GM18511 (cell line): Measurements from ENCODE around the gene PIM1.
"Not testable (repeated sequence)": the region's sequence is repeated elsewhere in the genome, so short reads cannot be mapped to it uniquely, and the experiment has no call there.

Experiments
- ATAC-seq: cut with Tn5 transposase; IDR thresholded peaks from one replicate; pipeline ENCODE4 v1.9.1; 2021; ENCODE audit warnings: mild to moderate bottlenecking, moderate library complexity; ENCODE audit not compliant: unreplicated experiment

PIM1 gene

DNA sequence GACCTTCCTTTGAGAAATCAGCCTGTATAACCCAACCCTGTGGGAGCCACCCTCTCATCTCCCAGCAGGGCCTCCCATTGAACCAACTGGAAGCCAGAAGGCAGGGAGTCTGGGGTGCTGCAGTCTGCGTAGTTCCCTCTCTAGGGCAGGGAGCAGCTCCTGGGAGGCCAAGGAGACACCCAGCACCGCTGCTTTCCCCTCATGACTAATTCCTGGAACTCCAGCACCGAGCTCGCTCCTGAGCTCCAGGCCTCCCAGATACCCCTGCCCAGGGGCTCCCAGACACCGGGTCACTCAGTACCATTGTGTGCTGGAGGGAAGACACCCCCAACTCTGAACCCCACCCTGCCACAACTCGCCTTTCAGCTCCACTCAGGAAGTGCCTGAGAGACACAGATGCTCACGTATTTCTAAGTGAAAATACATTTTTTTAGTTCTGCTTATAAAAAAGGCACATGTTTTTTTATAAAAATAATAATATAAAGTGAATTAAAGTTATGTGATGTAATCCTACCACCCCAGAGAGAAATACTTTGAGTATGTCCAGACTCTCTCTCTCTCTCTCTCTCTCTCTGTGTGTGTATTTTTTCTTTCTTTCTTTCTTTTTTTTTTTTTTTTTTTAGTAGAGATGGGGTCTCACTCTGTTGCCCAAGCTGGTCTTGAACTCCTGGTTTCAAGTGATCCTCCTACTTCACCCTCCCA lies 17.5 kb downstream of the PIM1 start:
- no peak for ATAC-seq

DNA sequence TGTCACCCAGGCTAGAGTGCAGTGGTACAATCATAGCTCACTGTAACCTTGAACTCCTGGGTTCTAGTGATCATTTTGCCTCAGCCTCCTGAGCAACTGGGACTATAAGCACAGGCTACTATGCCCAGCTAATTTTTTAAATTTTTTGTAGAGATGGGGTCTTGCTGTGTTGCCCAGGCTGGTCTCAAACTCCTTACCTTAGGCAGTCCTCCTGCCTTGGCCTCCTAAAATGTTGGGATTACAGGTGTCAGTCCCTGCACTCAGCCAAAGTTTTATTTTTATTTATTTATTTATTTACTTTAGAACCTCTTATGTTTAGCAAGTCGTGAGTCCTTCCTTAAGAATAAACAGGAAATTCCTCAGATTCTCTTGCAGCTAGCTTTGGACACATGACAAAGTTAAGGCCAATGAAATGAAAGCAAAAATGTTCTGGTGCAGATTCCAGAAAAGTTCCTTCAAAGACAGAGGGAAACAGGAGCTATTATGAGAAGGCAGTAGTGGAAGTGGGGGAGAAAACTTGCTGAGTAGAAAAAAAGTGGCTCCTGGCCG lies 19.1 kb downstream of the PIM1 start:
- no peak for ATAC-seq

DNA sequence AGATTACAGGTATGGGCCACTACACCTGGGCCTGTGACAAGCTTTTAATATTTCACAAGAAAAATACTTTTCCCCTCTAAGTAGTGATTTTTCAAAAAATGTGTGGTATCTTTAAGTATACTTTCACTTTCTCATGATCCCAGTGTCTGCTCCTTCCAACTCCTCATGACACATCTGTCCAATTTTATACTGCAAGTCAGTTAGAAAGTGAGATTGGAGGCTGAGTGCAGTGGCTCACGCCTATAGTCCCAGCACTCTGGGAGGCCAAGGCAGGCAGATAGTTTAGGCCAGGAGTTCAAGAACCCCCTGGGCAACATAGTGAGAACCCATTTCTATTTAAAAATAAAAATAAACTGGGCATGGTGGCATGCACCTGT lies 20.2 kb downstream of the PIM1 start:
- no peak for ATAC-seq

DNA sequence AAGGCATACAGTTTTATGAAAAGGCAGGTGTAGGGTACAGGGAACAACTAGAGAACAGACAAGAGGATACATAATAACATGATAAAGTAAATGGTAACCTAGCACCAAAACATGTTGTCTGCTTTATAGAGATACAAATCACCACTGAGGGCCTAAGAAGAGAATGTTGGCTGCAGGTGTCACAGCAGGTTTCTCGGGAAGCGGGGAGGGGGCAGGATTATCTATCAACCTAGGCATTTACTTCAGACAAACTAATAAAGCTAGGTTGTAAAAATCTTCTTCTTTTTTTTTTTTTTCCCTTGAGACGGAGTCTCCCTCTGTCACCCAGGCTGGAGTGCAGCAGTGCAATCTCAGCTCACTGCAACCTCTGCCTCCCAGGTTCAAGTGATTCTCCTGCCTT lies 22.7 kb downstream of the PIM1 start:
- no peak for ATAC-seq

DNA sequence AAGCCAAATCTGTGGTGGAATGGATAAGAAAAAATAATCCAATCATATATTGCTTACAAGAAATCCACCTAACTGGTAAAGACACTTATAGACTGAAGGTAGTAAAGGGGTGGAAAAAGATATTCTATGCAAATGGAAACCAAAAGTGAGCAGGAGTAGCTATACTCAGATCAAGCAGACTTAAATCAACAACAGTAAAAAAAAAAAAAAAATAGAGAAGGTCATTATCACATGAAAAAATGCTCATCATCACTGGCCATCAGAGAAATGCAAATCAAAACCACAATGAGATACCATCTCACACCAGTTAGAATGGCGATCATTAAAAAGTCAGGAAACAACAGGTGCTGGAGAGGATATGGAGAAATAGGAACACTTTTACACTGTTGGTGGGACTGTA lies 24.9 kb downstream of the PIM1 start:
- not testable (repeated sequence) for ATAC-seq

DNA sequence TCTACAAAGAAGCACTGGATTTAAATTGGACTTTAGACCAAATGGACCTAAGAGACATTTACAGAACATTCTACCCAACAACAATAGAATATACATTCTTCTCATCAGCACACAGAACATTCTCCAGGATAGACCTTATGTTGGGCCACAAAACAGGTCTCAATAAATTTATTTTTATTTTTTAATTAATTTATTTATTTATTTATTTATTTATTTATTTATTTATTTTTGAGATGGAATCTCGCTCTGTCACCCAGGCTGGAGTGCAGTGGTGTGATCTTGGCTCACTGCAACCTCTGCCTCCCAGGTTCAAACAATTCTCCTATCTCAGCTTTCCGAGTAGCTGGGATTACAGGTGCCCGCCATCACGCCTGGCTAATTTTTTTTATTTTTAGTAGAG lies 26.5 kb downstream of the PIM1 start:
- not testable (repeated sequence) for ATAC-seq

DNA sequence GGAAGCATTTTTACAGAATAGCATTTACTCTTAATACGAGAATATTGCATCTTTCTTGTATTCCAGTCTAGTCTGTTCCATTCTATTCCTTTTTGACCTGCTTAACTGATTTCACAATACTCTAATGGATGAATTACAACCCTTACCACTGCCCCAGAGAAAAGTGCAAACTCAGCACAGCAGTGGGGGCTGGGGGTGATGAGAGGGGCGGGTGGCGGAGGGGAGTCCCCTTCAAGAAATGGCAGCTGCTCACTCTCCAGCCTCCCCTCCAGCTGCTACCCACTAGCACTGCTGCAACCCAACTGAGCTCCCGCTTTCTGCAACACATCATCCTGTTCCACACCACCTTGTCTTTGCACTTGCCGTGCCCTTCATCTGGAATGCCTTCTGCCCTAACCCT lies 30.1 kb downstream of the PIM1 start:
- no peak for ATAC-seq

DNA sequence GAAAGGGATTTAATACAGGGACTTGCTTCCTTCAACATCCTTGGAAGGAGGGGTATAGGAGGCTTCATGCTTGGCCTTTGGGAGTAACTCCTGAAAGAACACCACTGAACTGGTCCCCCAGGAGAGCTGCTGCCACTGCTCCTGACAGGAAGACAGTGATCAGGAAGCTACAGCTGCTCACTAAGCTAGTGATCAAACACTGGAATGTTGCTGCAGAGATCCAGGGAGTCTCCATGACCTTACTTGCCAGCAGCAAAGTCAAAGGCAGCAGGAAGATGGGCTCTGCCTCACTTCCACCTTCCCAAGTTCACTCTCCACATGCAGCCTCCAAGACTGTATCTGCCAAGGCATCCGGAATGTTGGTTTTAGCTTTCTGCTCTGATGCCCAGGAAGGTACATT lies 31.8 kb downstream of the PIM1 start:
- no peak for ATAC-seq

DNA sequence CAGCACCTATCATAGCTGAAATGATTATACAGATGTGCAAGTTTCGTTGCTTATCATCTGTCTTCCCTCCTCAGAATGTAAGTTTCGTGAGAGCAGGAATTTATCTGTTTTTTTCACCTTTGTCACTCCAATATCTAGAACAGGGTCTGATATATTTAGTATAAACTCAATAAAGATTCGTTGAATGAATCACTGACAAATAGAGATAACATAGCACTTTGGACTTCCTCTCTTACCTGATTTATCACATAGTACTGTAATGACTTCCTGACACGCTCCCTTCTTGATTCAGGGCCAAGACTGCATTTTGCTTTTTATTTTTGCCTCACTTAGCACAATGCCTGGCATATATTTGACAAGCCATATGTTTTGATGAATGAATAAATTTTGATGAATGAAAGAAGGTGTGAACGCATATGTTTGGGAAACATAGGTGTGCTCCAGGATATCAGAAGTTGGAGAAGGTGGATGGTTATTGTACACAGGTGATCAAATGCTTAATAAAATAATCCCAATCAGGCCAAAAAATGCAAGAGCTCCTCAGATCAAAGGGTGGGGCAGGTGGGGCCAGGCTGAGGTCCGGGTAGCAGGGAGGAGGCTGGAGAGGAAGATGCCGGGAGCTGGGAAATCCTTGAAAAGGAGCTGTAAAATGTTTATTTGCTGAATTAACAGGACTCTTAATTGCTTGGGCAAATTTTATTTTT lies 33.0 kb downstream of the PIM1 start:
- no peak for ATAC-seq

DNA sequence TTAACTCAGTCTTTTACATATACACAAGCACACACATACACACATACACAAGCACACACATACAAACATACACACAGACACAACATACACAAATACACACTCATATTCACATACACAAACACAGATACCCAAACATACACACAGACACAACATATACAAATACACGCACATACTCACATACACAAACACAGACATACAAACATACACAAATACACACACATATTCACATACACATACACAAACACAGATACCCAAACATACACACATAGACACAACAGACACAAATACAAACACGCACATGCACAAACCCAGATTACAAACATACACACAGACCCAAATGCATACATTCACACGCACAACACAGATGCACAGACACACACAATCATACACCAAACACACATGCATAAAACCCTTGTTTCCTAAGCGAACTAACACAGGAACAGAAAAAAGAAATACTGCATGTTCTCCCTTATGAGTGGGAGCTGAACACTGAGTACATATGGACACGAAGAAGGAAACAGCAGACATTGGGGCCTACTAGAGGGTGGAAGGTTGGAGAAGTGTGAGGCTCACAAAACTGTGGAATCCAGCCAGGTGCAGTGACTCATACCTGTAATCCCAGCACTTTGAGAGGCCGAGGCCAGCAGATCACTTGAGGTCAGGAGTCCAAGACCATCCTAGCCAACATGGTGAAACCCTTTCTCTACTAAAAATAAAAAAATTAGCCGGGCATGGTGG lies 34.2 kb downstream of the PIM1 start:
- ATAC-seq = no peak

DNA sequence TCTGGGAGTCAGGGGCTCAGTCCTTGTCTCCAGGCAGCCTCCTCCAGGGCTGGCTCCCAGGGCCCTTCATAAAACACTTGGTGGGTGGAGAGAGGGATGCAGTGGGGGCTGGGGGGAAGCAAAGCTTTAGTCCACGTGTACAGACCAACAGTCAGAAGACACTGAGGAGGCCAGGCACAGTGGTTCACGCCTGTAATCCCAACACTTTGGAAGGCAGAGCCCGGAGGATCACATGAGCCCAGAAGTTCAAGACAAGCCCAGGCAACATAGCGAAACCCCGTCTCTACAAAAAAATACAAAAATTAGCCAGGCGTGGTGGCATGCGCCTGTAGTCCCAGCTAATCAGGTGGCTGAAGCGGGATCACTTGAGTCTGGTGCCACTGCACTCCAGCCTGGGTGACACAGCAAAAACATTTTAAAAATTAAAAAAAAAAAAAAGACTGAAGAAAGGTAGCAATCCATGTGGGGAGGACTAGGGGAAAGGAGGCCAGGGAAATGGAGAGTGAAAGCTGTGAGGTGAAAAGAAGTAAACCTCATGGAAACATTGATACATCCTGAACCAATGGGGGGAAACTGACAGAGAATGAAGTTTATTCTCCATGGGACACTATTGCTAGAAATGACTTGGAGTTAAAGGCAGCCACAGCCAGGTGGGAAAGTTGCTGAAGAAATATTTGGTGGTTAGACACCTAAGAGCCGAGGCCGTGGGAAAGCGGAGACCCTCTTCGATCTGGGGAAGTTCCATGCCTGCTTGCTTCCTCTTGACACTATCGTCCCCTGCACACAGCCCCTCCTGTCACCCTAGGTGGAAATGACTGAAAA lies 35.4 kb downstream of the PIM1 start:
- no peak for ATAC-seq

DNA sequence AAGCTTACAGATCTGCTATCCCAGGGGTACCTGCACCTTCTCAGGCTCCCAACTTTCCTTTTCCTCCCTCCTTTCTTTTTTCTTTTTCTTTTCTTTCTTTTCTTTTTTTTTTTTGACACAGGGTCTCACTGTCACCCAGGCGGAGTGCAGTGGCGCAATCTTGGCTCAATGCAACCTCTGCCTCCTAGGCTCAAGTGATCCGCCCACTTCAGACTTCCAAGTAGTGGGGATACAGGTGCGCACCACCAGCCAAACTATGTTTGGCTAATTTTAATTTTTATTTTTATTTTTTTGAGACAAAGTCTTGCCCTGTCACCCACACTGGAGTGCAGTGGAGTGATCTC lies 36.0 kb downstream of the PIM1 start:
- ATAC-seq = no peak

DNA sequence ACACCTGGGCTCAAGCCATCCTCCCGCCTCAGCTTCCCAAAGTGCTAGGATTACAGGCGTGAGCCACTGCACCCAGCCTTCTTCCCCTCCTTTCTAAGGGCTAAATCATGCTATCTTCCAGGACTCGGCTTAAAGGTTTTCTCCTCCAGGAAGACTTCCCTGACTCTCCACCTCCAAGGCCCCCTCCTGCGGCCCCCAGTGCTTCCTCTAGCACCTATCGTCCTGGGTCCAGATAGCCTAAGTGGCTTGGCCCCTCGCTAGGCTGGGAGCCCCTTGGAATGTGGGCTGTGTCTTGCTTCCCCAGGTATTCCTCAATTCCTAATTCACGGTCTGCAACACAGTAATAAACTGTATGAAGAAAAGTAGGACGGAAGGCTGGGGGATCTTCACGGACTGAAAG lies 36.7 kb downstream of the PIM1 start:
- ATAC-seq = no peak

DNA sequence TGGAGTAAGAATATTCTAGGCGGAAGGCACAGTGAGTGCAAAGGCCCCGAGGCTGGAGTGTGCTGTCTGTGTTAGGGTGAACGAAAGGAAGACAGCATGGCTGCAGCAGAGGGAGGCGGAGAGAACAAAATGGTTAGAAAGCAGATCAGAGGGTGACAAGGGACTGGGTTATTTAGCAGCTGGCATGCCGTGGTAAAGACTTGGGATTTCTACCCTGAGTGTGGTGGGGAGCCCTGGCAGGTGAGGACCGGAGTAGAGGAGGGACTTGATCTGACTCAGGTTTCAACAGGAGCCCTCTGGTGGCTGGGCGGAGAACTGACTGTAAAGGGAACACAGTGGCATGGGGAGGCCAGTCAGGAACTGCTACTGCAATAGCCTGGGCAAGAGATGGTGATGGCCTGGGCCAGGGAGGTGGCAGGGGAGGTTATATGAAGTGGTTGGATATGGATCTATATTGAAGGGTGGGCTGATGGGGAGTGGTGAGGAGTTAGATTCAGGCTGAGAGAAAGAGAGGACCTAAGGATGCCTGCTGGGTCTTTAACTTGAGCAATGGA lies 38.0 kb downstream of the PIM1 start:
- peak; percentile 62 for ATAC-seq

DNA sequence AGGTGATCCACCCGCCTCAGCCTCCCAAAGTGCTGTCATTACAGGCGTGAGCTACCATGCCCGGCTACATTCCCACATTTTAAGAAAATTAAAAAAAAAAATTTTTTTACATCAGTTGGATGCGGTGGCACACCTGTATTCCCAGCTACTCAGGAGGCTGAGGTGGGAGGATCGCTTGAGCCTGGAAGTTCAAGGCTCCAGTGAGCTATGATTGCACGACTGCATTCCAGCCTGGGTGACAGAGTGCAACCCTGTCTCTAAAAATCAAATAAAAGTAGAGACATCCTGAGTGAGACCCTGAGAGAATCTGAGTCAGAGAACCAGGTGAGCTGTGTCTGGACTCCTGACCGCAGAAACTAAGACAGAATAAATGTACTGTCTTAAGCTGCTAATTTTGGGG lies 38.8 kb downstream of the PIM1 start:
- no peak for ATAC-seq

DNA sequence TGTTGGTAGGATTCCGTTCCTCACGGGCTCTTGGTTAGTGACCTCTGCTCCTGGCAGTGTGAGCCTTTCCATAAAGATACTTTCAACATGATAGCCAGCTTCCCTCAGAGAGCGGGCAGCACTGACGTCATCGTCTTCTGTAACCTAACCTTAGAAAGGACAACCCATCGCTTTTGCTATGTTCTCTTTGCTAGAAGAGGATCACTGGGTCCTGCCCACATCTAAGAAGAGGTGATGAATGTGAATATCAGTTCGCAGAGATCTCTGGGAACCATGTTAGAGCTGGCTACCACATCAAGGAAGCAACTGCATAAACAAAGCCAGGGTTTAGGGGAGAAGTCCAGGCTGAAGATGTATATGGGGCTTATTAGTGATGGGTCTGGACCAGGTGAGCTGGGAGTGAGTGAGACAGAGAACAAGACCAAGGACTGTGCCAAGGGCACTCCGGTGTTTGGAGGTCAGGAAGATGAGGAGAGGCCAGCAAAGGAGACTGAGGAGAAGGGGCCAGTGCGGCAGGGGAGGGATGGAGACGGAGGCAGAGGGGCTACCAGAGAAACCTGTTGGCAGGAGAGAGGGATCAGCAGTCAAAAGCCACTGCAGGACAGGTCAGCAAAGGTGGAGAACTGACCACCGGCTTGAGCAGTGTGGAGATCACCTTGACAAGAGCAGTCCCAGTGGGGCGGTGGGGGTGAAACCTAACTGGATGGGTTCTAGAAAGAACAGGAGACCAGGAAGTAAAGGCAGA lies 39.7 kb downstream of the PIM1 start:
- ATAC-seq = no peak

DNA sequence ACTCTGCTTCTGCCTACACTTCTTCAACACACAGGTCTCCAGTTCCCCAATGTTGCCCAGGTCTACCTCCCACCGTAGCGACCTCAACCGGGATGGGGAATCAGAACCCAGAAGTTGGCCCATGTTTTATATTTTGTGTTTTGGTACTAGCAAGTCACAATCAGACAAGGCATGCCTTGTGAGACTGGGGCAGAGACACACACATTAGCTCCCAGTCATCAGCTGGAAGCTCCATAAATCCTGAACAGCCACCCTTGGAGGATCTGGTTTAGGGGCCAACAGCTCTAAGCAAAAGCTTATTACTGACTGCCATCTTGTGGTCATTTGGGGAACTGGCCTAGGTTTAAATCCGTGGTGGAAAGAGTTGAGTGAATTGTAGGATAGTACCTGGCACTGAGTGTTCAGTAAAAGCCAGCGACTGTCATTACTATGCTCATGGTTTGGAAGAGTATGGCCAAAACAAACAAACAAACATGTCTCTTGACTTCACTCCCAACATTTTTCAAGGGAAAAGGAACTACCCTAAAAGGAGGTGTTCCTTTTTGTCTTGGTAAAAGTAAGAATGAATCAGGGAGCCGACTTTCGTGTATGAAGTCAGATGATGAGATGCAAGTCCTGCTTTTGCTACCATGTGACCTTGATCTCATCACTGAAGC lies 40.5 kb downstream of the PIM1 start:
- ATAC-seq = no peak

DNA sequence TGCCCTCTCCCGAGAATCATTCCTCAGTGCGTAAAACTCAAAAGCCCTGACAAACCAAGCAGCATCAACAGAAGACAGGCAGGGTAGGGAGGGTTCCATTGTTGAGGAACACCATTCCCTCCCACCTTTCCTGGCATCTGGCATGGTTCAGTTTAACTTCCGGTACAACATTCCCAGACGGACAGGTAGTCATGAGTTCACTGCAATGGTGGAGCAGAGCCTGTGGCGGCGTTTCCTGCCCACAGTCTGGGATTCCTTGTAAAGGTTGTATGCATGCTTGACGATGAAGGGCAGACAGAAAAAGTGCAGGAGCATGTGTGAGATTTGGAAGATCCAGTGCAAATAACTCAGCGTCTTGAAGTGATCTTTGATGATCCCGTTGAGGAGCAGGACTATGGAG lies 42.3 kb downstream of the PIM1 start:
- ATAC-seq = no peak

DNA sequence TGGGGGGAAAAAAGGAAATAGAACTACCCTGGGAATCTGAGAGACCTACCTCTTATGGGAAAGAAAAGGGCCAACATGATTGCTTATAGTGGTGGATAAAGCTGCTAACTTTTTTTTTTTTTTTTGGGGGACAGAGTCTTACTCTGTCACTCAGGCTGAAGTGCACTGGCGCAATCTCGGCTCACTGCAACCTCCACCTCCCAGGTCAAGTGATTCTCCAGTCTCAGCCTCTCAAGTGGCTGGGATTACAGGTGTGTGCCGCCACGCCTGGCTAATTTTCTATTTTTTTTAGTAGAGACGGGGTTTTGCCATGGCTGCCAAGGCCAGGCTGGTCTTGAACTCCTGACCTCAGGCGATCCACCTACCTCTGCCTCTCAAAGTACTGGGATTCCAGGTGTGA lies 48.1 kb downstream of the PIM1 start:
- no peak for ATAC-seq

DNA sequence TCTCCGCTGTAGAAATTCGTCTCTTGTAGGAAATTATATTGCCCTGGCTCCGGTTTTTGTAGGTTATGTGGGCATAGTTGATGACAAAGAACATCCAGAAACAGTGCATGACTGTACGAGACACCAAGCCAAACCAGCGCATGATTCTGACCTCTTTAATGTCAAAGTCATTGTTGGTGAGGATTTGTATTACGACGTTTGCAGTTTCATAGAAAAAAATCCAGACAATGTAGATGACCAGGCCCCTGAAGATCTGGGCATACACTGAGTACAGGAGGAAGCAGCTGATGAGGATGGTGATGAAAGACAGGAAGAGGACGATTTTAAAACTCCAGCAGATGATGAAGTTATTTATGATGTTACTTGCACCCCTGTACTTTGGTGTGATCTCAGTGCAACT lies 48.6 kb downstream of the PIM1 start:
- no peak for ATAC-seq
